Bronchial epithelial cell (primary cell): ENCODE measurements around the gene PADI1. TPM values are rescaled to one million over a fixed set of nuclear protein-coding genes. Genes with fewer than 3 reads are reported as not detected.

Experiments
- DNase-seq: peaks from one replicate; pipeline ENCODE4 v3.0.0-alpha.2; 2010; ENCODE audit warnings: low read depth
- FAIRE-seq: peaks from 2 replicates; lab custom pipeline; 2011; peaks lifted over from hg19 to GRCh38; lab: Jason Lieb, UNC
- H3K27me3 ChIP-seq: 2 replicates; pipeline ENCODE4 v1.5.1; 2011; ENCODE audit warnings: low read length; ENCODE audit not compliant: control insufficient read depth, insufficient read depth
- H3K36me3 ChIP-seq: 2 replicates; pipeline ENCODE4 v1.5.1; 2011; ENCODE audit warnings: low read length; ENCODE audit not compliant: control insufficient read depth, insufficient read depth
- H3K4me3 ChIP-seq: 2 replicates; pipeline ENCODE4 v1.5.1; 2011; ENCODE audit warnings: mild to moderate bottlenecking, low read depth, low read length, control low read depth
- total RNA-seq: library from RNA; depleted of rRNA; stranded (reverse); fragments of >200 nt; gene quantifications from 2 replicates; pipeline ENCODE4 v1.2.1, GENCODE V29; 2014
- TF ChIP-seq, protein P1 (sequence below): IDR thresholded peaks from 2 replicates; pipeline ENCODE4 v1.5.1; 2011; ENCODE audit warnings: mild to moderate bottlenecking, moderate library complexity, low read length, control low read depth, inconsistent platforms; ENCODE audit not compliant: insufficient read depth, severe bottlenecking

PADI1 gene
- total RNA-seq, 1 donor from 2014 or later = 11.8 TPM

DNA sequence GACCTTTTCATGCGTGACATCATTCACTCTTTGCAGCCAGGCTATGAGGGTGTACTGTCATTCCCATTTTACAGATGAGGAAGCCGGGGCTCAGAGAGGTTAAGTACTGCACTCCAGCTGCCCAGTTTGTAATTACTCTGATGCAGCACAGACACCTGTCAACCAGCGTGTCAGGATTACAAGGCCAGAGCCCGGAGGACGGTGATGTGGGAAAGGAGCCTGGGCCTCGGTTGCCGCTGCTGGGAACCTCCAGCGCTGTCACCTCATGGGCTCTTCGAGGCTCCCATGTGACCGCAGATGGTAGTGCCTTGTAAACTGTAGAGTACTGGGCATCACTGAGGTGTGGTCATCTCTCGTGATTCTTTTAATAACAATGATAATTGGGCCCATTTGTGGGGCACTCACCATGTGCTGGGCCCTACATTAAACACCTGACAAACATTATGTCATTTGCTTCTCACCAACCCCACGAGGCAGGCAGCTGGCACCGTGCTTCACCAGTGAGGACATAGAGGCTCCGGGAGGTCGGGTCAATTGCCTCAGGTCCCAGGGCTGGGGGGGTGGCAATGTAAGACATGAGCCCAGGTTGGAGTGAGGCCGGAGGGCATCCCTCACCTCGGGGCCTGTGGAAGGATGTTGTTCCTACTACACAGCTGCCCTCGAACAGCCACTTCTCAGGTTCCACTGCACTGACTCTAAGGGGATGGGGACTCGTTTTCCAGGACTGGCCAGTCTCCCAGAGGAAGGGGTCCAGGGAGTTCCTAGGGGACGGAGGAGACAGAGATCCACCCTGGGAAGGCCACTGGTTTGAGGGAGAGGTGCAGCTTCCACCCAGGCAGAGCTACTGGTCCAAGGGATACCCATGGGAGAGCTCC, 42.8 kb upstream of the PADI1 start:
- TF ChIP-seq, protein P1, sequence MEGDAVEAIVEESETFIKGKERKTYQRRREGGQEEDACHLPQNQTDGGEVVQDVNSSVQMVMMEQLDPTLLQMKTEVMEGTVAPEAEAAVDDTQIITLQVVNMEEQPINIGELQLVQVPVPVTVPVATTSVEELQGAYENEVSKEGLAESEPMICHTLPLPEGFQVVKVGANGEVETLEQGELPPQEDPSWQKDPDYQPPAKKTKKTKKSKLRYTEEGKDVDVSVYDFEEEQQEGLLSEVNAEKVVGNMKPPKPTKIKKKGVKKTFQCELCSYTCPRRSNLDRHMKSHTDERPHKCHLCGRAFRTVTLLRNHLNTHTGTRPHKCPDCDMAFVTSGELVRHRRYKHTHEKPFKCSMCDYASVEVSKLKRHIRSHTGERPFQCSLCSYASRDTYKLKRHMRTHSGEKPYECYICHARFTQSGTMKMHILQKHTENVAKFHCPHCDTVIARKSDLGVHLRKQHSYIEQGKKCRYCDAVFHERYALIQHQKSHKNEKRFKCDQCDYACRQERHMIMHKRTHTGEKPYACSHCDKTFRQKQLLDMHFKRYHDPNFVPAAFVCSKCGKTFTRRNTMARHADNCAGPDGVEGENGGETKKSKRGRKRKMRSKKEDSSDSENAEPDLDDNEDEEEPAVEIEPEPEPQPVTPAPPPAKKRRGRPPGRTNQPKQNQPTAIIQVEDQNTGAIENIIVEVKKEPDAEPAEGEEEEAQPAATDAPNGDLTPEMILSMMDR = no peak
- H3K4me3 ChIP-seq = no peak overlapping the region
- H3K36me3 ChIP-seq = no peaks in the 10 kb centered on the region
- no peaks in the 10 kb centered on the region for H3K27me3 ChIP-seq
- no peak for DNase-seq
- no peak for FAIRE-seq

DNA sequence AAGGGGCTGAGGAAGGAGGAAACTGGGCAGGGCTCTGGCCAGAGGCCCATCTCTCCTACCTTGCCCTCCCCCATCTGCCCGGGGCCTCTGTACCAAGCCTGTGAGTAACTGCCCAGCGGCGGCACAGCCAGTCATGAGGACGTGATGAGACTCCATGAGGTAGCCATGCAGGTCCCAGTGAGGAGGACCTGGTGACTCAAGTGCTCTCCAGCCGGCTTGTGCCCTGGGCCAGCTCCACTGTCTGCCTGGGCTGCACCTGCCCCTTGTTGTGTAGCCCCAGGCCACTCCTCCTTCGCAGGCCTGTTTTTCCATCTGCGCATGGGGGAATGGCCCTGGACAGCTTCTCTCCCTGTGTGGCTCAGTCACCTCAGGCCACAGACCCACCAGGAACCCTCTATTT, 42.0 kb upstream of the PADI1 start:
- TF ChIP-seq, protein P1 = no peak
- no peaks in the 10 kb centered on the region for H3K36me3 ChIP-seq
- no peak for FAIRE-seq
- no peaks in the 10 kb centered on the region for H3K27me3 ChIP-seq
- H3K4me3 ChIP-seq = no peak overlapping the region
- peak; percentile 17 for DNase-seq

DNA sequence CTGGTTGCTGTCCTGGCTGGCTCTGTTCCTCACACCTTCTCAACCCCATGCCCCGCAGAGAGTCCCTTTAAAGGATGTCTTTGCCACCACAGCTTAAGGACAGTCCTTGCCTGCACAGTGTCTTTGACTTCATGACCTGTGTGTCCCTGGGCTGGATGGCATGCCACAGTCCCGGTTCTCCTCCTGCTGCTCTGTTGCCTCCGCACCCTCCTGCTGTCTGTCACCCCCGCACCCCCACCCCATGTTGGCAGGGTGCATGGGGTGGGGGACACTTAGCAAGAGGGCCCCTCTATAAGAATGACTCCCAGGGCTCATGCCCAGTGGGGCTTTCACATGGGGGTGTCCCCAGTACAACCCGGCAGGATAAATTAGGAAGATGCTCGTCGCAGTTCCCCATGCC, 41.6 kb upstream of the PADI1 start:
- TF ChIP-seq, protein P1 = no peak
- H3K27me3 ChIP-seq = no peaks in the 10 kb centered on the region
- no peak overlapping the region for H3K4me3 ChIP-seq
- no peak for DNase-seq
- no peak for FAIRE-seq
- no peaks in the 10 kb centered on the region for H3K36me3 ChIP-seq

GRCh38 chr1:17163789-17164666, 40.9 kb upstream of the PADI1 start:
- Histone ChIP-seq H3K4me3 (no peak overlapping the region), H3K27me3 (no peaks in the 10 kb centered on the region), H3K36me3 (no peaks in the 10 kb centered on the region)
- TF ChIP-seq, protein P1 = no peak
- no peak for FAIRE-seq
- DNase-seq = no peak

DNA sequence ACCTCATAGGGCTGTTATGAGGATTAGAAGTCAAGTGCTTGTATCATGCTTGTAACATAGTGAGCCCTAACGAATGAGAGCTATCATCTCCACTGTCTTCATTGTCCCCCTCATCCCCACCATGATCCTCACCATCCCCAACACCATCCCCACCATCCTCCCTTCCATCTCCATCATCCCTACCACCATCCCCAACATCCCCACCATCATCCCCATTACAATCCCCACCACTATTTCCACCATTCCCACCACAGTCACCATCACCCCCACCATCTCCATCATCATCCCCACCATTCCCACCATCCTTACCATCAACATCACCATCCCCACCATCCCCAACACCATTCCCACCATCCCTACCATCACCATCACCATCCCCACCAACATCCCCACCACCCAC, 39.1 kb upstream of the PADI1 start:
- H3K27me3 ChIP-seq = no peaks in the 10 kb centered on the region
- no peak for DNase-seq
- no peak overlapping the region for H3K4me3 ChIP-seq
- H3K36me3 ChIP-seq = no peaks in the 10 kb centered on the region
- TF ChIP-seq, protein P1 = no peak
- no peak for FAIRE-seq
